Peyer's patch (tissue), 4 donors: ENCODE results near the gene COL9A3. TPM values are rescaled to one million over a fixed set of nuclear protein-coding genes. Genes with fewer than 3 reads are reported as not detected.

Source experiments
- DNase-seq, 3 donors: peaks; one replicate each; pipeline ENCODE4 v3.0.0-alpha.2; 2017 to 2019
- H3K27ac ChIP-seq, 4 donors: fragments of 200-600 bp; sonication (generic); one replicate each; pipeline ENCODE4 v1.5.1; 2016 to 2019
- H3K27me3 ChIP-seq, 2 donors: fragments of 200-600 bp; sonication (generic); one replicate each; pipeline ENCODE4 v1.5.1; 2019
- H3K36me3 ChIP-seq, 3 donors: fragments of 200-600 bp; sonication (generic); one replicate each; pipeline ENCODE4 v1.5.1; 2016 to 2019
- H3K4me1 ChIP-seq, 4 donors: fragments of 200-600 bp; sonication (generic); one replicate each; pipeline ENCODE4 v1.5.1; 2016 to 2019
- H3K4me3 ChIP-seq, 4 donors: fragments of 200-600 bp; sonication (generic); 1 replicate in 3 of 4; 2 replicates in 1 of 4; pipeline ENCODE4 v1.5.1; 2016 to 2019; ENCODE audit warnings: mild to moderate bottlenecking in 1 of 4
- H3K9me3 ChIP-seq, 4 donors: fragments of 200-600 bp; sonication (generic); one replicate each; pipeline ENCODE4 v1.5.1; 2016 to 2019; ENCODE audit warnings: mild to moderate bottlenecking in 1 of 4
- CTCF ChIP-seq, 6 experiments: fragments of 450-650 bp in 4 of 6; fragments of 200-600 bp in 2 of 6; sonication (generic) in 1 of 6; IDR thresholded peaks; one replicate each; pipeline ENCODE4 v1.5.1; 2017 to 2019; ENCODE audit warnings: antibody characterized with exemption in 6 of 6, mild to moderate bottlenecking in 3 of 6, moderate library complexity in 1 of 6
- POLR2A ChIP-seq, 2 donors: fragments of 450-650 bp; IDR thresholded peaks; one replicate each; pipeline ENCODE4 v1.5.1; 2017; ENCODE audit warnings: antibody characterized with exemption in 2 of 2, mild to moderate bottlenecking in 2 of 2, moderate library complexity in 2 of 2
- total RNA-seq, 4 donors: library from RNA; depleted of rRNA; stranded (reverse); fragments of >200 nt; gene quantifications; one replicate each; pipeline ENCODE4 v1.1.0, GENCODE V29; 2016

Gene COL9A3
- total RNA-seq, 4 donors from 2014 or later, result 3.3 to 19.8 (median 4.1) TPM

- Histone ChIP-seq H3K4me3 (peak overlapping the region; percentile 54 to 98 (median 71)), H3K27me3 (no peaks in the 10 kb centered on the region), H3K4me1 (peaks cover 6 to 30% (median 14%) of the 10 kb centered on the region in 4 donors), H3K36me3 (peaks cover 0 to 7% (median 0%) of the 10 kb centered on the region in 3 donors), H3K9me3 (no peaks in the 10 kb centered on the region), H3K27ac (peak overlapping the region; percentile 89 to 98 (median 94))
- DNase-seq, result peak; percentile 97 to 99 (median 98)
- TF ChIP-seq POLR2A (IDR thresholded peaks at IDR 0.05) (peak; percentile 58 to 77), CTCF (IDR thresholded peaks at IDR 0.05) (peak in 1 of 6 experiments; percentile 7)
These were observed 22.7 kb upstream of the COL9A3 start for GRCh38 chr20:62794007-62794724.

- Histone ChIP-seq H3K36me3 (peaks cover 0 to 16% (median 0%) of the 10 kb centered on the region in 3 donors), H3K27me3 (no peaks in the 10 kb centered on the region), H3K4me1 (peaks cover 6 to 30% (median 16%) of the 10 kb centered on the region in 4 donors), H3K4me3 (peak overlapping the region; percentile 54 to 98 (median 71)), H3K9me3 (no peaks in the 10 kb centered on the region), H3K27ac (peak overlapping the region; percentile 85 to 98 (median 94))
- TF ChIP-seq CTCF (IDR thresholded peaks at IDR 0.05), result no peak
- TF ChIP-seq POLR2A (IDR thresholded peaks at IDR 0.05), result no peak
- DNase-seq, result peak; percentile 55 to 80 (median 77)
These were observed 21.7 kb upstream of the COL9A3 start for GRCh38 chr20:62795023-62795761.

GRCh38 chr20:62796699-62797491 lies 20.0 kb upstream of the COL9A3 start:
- TF ChIP-seq CTCF (IDR thresholded peaks at IDR 0.05), result no peak
- no peak for TF ChIP-seq POLR2A (IDR thresholded peaks at IDR 0.05)
- Histone ChIP-seq H3K27me3 (no peaks in the 10 kb centered on the region), H3K27ac (peak overlapping the region; percentile 85 to 98 (median 94)), H3K36me3 (peaks cover 0 to 23% (median 0%) of the 10 kb centered on the region in 3 donors), H3K9me3 (no peaks in the 10 kb centered on the region), H3K4me3 (peak overlapping the region; percentile 54 to 98 (median 86)), H3K4me1 (peaks cover 6 to 30% (median 16%) of the 10 kb centered on the region in 4 donors)
- no peak for DNase-seq

- Histone ChIP-seq H3K27me3 (no peaks in the 10 kb centered on the region), H3K4me1 (peaks cover 6 to 30% (median 16%) of the 10 kb centered on the region in 4 donors), H3K27ac (peak overlapping the region; percentile 85 to 98 (median 94)), H3K36me3 (peaks cover 0 to 23% (median 0%) of the 10 kb centered on the region in 3 donors), H3K4me3 (peak overlapping the region in 2 of 4 donors; percentile 54 to 98), H3K9me3 (no peaks in the 10 kb centered on the region)
- peak in 2 of 3 donors; percentile 86 to 87 for DNase-seq
- TF ChIP-seq CTCF (IDR thresholded peaks at IDR 0.05) (peak in 3 of 6 experiments; percentile 26 to 39 (median 33)), POLR2A (IDR thresholded peaks at IDR 0.05) (peak; percentile 49 to 82)
These were observed 18.9 kb upstream of the COL9A3 start for GRCh38 chr20:62797671-62798532.
